Measurements from ENCODE around the gene VTI1A. TPM values are rescaled to one million over a fixed set of nuclear protein-coding genes. Genes with fewer than 3 reads are reported as not detected.

VTI1A gene
- total RNA-seq, 1 donor from 2014 or later: 26.3 TPM

GRCh38 chr10:112407696-112408095 is 39.3 kb upstream of the VTI1A start:
- TF ChIP-seq CTCF (IDR thresholded peaks at IDR 0.05): no peak
- no peak for DNase-seq (ENCODE audit: extremely low spot score, unreplicated experiment)
- Mint-ChIP-seq H3K27ac (ENCODE audit: unreplicated experiment) (no peak overlapping the region), H3K4me3 (ENCODE audit: unreplicated experiment) (no peak overlapping the region), H3K9me3 (ENCODE audit: unreplicated experiment) (no peaks in the 10 kb centered on the region), H3K36me3 (ENCODE audit: unreplicated experiment) (no peaks in the 10 kb centered on the region), H3K27me3 (ENCODE audit: unreplicated experiment) (peaks cover 22% of the 10 kb centered on the region), H3K4me1 (ENCODE audit: unreplicated experiment) (no peaks in the 10 kb centered on the region)

- no peaks in the 10 kb centered on the region for H3K9me3 Mint-ChIP-seq (ENCODE audit: unreplicated experiment)
- peaks cover 20% of the 10 kb centered on the region for H3K27me3 Mint-ChIP-seq (ENCODE audit: unreplicated experiment)
- no peaks in the 10 kb centered on the region for H3K36me3 Mint-ChIP-seq (ENCODE audit: unreplicated experiment)
- no peaks in the 10 kb centered on the region for H3K4me1 Mint-ChIP-seq (ENCODE audit: unreplicated experiment)
- no peak for TF ChIP-seq CTCF (IDR thresholded peaks at IDR 0.05)
- no peak overlapping the region for H3K27ac Mint-ChIP-seq (ENCODE audit: unreplicated experiment)
- DNase-seq (ENCODE audit: extremely low spot score, unreplicated experiment): no peak
- no peak overlapping the region for H3K4me3 Mint-ChIP-seq (ENCODE audit: unreplicated experiment)
These were observed 37.7 kb upstream of the VTI1A start for GRCh38 chr10:112409299-112409698.

- Mint-ChIP-seq H3K27me3 (ENCODE audit: unreplicated experiment) (peaks cover 19% of the 10 kb centered on the region), H3K36me3 (ENCODE audit: unreplicated experiment) (no peaks in the 10 kb centered on the region), H3K4me3 (ENCODE audit: unreplicated experiment) (no peak overlapping the region), H3K27ac (ENCODE audit: unreplicated experiment) (no peak overlapping the region), H3K4me1 (ENCODE audit: unreplicated experiment) (no peaks in the 10 kb centered on the region), H3K9me3 (ENCODE audit: unreplicated experiment) (no peaks in the 10 kb centered on the region)
- no peak for TF ChIP-seq CTCF (IDR thresholded peaks at IDR 0.05)
- no peak for DNase-seq (ENCODE audit: extremely low spot score, unreplicated experiment)
These were observed 37.3 kb upstream of the VTI1A start for GRCh38 chr10:112409755-112410154.

GRCh38 chr10:112412696-112413095 is 34.3 kb upstream of the VTI1A start:
- no peaks in the 10 kb centered on the region for H3K9me3 Mint-ChIP-seq (ENCODE audit: unreplicated experiment)
- TF ChIP-seq CTCF (IDR thresholded peaks at IDR 0.05): no peak
- H3K4me1 Mint-ChIP-seq (ENCODE audit: unreplicated experiment): no peaks in the 10 kb centered on the region
- H3K4me3 Mint-ChIP-seq (ENCODE audit: unreplicated experiment): no peak overlapping the region
- peaks cover 17% of the 10 kb centered on the region for H3K27me3 Mint-ChIP-seq (ENCODE audit: unreplicated experiment)
- no peak overlapping the region for H3K27ac Mint-ChIP-seq (ENCODE audit: unreplicated experiment)
- H3K36me3 Mint-ChIP-seq (ENCODE audit: unreplicated experiment): no peaks in the 10 kb centered on the region
- no peak for DNase-seq (ENCODE audit: extremely low spot score, unreplicated experiment)

- no peak for TF ChIP-seq CTCF (IDR thresholded peaks at IDR 0.05)
- no peak overlapping the region for H3K27ac Mint-ChIP-seq (ENCODE audit: unreplicated experiment)
- DNase-seq (ENCODE audit: extremely low spot score, unreplicated experiment): no peak
- H3K36me3 Mint-ChIP-seq (ENCODE audit: unreplicated experiment): peaks cover 2% of the 10 kb centered on the region
- H3K4me1 Mint-ChIP-seq (ENCODE audit: unreplicated experiment): no peaks in the 10 kb centered on the region
- H3K4me3 Mint-ChIP-seq (ENCODE audit: unreplicated experiment): no peak overlapping the region
- H3K9me3 Mint-ChIP-seq (ENCODE audit: unreplicated experiment): no peaks in the 10 kb centered on the region
- no peaks in the 10 kb centered on the region for H3K27me3 Mint-ChIP-seq (ENCODE audit: unreplicated experiment)
These were observed 25.3 kb upstream of the VTI1A start for GRCh38 chr10:112421731-112422130.

All from osteocyte (in vitro differentiated cells).